LNCaP clone FGC (cell line): ENCODE data around the gene KIRREL1.

Source experiments
- DNase-seq: peaks from one replicate; pipeline ENCODE4 v3.0.0-alpha.2; 2011; ENCODE audit warnings: low read depth
- H3K4me3 ChIP-seq: 2 replicates; pipeline ENCODE4 v1.5.1; 2011; ENCODE audit warnings: mild to moderate bottlenecking, low read depth, low read length, control low read depth
- TF ChIP-seq, protein P1 (sequence below): IDR thresholded peaks from 2 replicates; pipeline ENCODE4 v1.5.1; 2012; ENCODE audit warnings: mild to moderate bottlenecking; ENCODE audit not compliant: control insufficient read depth, insufficient read depth; ENCODE audit errors: extremely low read depth

KIRREL1 gene

DNA sequence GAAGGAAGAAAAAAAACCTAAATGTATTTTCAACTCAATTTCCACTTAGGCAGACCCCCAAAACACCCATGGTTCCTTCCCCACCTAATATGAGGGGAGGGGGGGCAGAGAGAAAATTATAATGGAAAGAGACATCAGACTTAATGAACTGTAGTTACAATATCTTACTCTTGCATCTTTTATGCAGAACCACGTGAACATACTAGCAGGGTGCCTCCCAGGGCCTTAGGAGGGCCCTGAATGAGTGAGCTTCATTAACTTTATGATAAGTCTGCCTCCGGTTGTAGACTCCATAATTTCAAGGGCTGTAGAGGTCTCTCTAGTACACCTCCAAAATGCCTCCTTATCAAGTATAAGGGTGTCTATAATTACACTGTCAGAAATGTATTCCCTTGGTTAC, 11.3 kb upstream of the KIRREL1 start:
- TF ChIP-seq, protein P1, sequence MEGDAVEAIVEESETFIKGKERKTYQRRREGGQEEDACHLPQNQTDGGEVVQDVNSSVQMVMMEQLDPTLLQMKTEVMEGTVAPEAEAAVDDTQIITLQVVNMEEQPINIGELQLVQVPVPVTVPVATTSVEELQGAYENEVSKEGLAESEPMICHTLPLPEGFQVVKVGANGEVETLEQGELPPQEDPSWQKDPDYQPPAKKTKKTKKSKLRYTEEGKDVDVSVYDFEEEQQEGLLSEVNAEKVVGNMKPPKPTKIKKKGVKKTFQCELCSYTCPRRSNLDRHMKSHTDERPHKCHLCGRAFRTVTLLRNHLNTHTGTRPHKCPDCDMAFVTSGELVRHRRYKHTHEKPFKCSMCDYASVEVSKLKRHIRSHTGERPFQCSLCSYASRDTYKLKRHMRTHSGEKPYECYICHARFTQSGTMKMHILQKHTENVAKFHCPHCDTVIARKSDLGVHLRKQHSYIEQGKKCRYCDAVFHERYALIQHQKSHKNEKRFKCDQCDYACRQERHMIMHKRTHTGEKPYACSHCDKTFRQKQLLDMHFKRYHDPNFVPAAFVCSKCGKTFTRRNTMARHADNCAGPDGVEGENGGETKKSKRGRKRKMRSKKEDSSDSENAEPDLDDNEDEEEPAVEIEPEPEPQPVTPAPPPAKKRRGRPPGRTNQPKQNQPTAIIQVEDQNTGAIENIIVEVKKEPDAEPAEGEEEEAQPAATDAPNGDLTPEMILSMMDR, result no peak
- DNase-seq, result no peak
- H3K4me3 ChIP-seq, result no peak overlapping the region

DNA sequence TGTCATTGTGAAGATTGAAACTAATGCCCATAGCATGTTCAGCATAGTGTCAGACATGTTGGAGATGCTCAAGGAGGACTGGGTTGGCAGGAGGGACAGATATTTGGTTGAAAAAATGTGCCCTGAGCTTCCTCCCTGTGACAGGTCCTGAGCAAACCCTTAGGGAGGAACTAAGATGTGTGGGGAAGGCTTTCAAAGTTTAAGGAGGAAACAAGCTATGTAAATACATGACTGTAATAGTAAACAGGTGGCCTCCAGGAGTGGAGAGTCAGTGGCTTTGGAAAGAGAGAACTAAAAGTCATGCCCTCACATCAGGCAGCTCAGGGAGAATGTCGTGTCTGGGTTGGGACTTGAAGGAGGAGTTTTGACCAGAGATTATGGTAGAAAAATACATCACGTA, 9.7 kb upstream of the KIRREL1 start:
- H3K4me3 ChIP-seq, result no peak overlapping the region
- DNase-seq, result no peak
- TF ChIP-seq, protein P1, result no peak

DNA sequence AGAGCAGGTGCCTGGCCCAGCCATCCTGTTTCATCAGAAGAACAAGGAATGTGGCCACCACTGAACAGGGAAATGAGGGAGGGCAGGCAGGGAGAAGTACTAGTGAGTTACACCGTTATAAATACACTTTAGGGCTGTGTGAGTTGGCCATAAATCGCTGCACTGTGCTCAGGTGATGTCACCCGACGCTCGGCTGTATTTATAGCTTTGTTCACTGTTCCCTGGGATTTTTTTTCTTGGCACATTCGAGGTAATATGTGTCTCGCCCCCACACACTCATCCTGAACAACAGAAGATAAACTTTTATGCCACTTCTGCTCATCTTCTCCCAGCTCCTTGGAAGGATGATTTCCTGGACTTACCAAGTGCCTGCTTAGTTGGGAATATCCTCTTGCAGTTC, 9.0 kb upstream of the KIRREL1 start:
- no peak for DNase-seq
- H3K4me3 ChIP-seq, result no peak overlapping the region
- TF ChIP-seq, protein P1, result no peak

DNA sequence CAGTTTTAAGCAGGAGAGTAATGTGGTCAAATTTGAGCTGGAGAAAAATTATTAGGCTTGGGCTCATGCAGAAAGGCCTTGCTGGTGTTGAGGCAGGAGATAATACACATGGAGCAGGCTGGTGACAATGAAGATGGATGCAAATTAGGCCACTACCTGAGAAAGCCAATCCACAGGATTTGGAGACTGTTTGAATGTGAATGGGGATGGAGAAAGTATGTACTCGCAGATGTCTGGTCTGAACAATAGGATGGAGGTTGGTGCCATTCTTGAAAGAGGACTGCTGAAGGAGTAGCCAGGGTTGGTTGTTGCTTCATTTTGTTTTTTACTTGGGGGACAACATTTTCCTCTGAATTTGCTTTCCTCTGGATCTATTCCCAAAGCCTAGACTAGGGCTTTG, 8.0 kb upstream of the KIRREL1 start:
- DNase-seq, result no peak
- TF ChIP-seq, protein P1, result no peak

DNA sequence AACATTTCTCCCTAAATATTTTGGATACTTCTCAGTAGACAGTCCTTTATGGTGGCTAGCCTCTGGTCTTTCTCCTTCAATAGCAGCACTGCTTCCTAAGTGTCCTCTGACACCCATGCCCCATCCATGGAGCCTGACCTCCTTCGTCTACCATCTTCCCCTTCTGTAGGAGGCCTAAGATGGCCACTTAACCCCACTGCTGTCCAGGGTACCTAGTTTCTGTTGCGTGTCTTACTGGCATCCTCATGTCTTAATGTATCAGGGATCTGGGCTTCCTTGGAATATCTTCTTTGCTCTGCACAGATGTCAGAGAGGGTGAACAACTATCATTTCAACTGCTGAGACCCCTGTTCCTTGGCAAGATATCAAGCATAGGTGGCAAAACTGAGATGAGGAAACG, 5.4 kb upstream of the KIRREL1 start:
- TF ChIP-seq, protein P1, result no peak
- DNase-seq, result no peak
- H3K4me3 ChIP-seq, result no peak overlapping the region

More for the DNA sequence above, 8.0 kb upstream of the KIRREL1 start:
- H3K4me3 ChIP-seq, result no peak overlapping the region

DNA sequence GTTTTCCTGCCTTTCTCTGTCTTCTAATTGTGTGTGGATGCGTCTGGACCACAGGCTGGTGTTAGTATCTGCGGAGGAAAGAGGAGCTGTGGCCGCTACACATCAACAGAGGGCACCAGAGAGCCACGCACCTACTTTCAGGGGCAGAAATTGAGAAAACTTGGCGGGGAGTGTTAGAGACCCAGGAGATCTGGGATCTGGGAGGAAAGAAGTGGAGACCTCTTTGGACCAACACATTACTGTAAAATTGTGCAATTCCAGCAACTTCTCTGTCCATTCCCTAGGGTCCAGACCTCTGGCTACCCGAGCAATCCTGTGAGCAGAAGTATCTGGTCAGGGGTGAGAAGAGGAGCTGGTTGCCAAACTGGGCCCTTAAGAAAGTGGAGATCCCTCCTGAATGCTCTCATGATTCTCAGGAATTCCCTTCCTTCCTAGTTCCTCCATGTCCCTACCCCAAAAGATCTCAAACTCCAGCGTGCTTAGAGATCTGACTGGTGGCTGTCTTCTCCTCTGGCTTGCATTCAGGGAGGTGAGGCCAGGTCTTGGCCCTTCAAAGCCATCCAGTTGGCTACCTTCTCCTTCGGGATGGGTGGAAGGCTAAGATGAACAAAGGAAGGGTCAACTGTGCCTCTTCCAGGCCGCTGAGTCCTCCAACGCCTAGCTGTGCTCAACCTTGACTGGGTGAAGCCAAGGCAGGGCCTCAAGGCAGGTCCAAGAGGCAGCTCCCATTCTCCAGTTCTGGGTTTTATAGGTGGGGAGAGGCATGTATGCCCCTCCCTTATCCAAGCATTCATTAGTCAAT, 1.2 kb upstream of the KIRREL1 start:
- TF ChIP-seq, protein P1, result peak; percentile 96
- no peak overlapping the region for H3K4me3 ChIP-seq
- no peak for DNase-seq

DNA sequence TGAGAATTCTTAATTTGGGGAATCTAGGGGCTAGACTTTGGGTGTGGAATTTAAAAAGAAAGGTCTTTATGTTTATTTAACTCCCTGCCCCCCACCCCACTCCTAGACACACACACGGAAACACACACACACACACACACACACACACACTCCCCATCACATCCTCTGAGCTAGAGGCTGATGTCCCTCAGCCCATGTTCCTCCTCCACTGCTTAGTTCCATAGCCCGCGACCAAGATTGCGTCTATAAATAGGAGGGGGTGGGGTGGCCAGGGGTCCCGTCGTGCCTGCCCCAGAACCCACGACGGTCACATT, 655 bp upstream of the KIRREL1 start:
- DNase-seq, result no peak
- TF ChIP-seq, protein P1, result no peak
- no peak overlapping the region for H3K4me3 ChIP-seq
